Cortex of kidney (tissue), 1 donor: ENCODE data around the gene SLBP.

Source experiments
- DNase-seq: peaks from one replicate; lab custom pipeline; 2025; lab: John Stamatoyannopoulos, UW

SLBP gene

GRCh38 chr4:1654216-1654955 is 57.7 kb downstream of the SLBP start:
- no peak for DNase-seq

- no peak for DNase-seq
These were observed 58.3 kb downstream of the SLBP start for GRCh38 chr4:1653776-1654175.

GRCh38 chr4:1652088-1652487 is 60.0 kb downstream of the SLBP start:
- no peak for DNase-seq

- DNase-seq: no peak
These were observed 60.5 kb downstream of the SLBP start for GRCh38 chr4:1651609-1652008.

GRCh38 chr4:1648962-1649361 is 63.2 kb downstream of the SLBP start:
- no peak for DNase-seq

GRCh38 chr4:1647432-1647831 is 64.7 kb downstream of the SLBP start:
- no peak for DNase-seq

- DNase-seq: no peak
These were observed 65.4 kb downstream of the SLBP start for GRCh38 chr4:1646690-1647089.

- no peak for DNase-seq
These were observed 67.0 kb downstream of the SLBP start for GRCh38 chr4:1644891-1645657.

GRCh38 chr4:1643971-1644735 is 68.0 kb downstream of the SLBP start:
- DNase-seq: no peak
